GM18867 (cell line): ENCODE data around the gene CYLD.

ENCODE experiments used
- ATAC-seq: cut with Tn5 transposase; IDR thresholded peaks from one replicate; pipeline ENCODE4 v1.9.1; 2021; ENCODE audit warnings: mild to moderate bottlenecking, moderate library complexity; ENCODE audit not compliant: unreplicated experiment

CYLD gene

GRCh38 chr16:50737420-50737959 is 4.4 kb upstream of the CYLD start:
- ATAC-seq = no peak

- ATAC-seq = no peak
Observed at GRCh38 chr16:50739031-50739430, 2.9 kb upstream of the CYLD start.

- no peak for ATAC-seq
Observed at GRCh38 chr16:50740736-50741135, 1.1 kb upstream of the CYLD start.

- no peak for ATAC-seq
Observed at GRCh38 chr16:50741225-50741780, 583 bp upstream of the CYLD start.

- ATAC-seq = no peak
Observed at GRCh38 chr16:50742576-50743200, 802 bp downstream of the CYLD start.

- no peak for ATAC-seq
Observed at GRCh38 chr16:50743581-50744225, 1.8 kb downstream of the CYLD start.

GRCh38 chr16:50744881-50745280 is 3.0 kb downstream of the CYLD start:
- no peak for ATAC-seq

GRCh38 chr16:50745940-50746339 is 4.1 kb downstream of the CYLD start:
- ATAC-seq = no peak

- ATAC-seq = peak; percentile 55
Observed at GRCh38 chr16:50747207-50747956, 5.5 kb downstream of the CYLD start.

- no peak for ATAC-seq
Observed at GRCh38 chr16:50751528-50751927, 9.6 kb downstream of the CYLD start.

GRCh38 chr16:50752471-50753235 is 10.8 kb downstream of the CYLD start:
- no peak for ATAC-seq

GRCh38 chr16:50756473-50756872 is 14.6 kb downstream of the CYLD start:
- ATAC-seq = no peak

GRCh38 chr16:50761267-50761666 is 19.4 kb downstream of the CYLD start:
- no peak for ATAC-seq

- no peak for ATAC-seq
Observed at GRCh38 chr16:50762241-50762640, 20.4 kb downstream of the CYLD start.

GRCh38 chr16:50763211-50763610 is 21.3 kb downstream of the CYLD start:
- ATAC-seq = no peak

GRCh38 chr16:50765260-50765659 is 23.4 kb downstream of the CYLD start:
- ATAC-seq = no peak

- ATAC-seq = no peak
Observed at GRCh38 chr16:50765861-50766260, 24.0 kb downstream of the CYLD start.

GRCh38 chr16:50767197-50767596 is 25.3 kb downstream of the CYLD start:
- no peak for ATAC-seq

- no peak for ATAC-seq
Observed at GRCh38 chr16:50771366-50771765, 29.5 kb downstream of the CYLD start.

- ATAC-seq = no peak
Observed at GRCh38 chr16:50774405-50774804, 32.5 kb downstream of the CYLD start.

- no peak for ATAC-seq
Observed at GRCh38 chr16:50774960-50775359, 33.1 kb downstream of the CYLD start.
